AG09309 (cell line): Measurements from ENCODE around the gene STK33.

ENCODE experiments used
- DNase-seq: peaks from one replicate; pipeline ENCODE4 v3.0.0-alpha.2; 2010; ENCODE audit warnings: low read depth
- H3K4me3 ChIP-seq: 2 replicates; pipeline ENCODE4 v1.5.1; 2011; ENCODE audit warnings: mild to moderate bottlenecking, low read depth, low read length, moderate library complexity; ENCODE audit not compliant: control insufficient read depth
- TF ChIP-seq, protein P1 (sequence below): IDR thresholded peaks from 2 replicates; pipeline ENCODE4 v1.5.1; 2011; ENCODE audit warnings: mild to moderate bottlenecking, low read depth, low read length, inconsistent platforms; ENCODE audit not compliant: insufficient read depth, control insufficient read depth; ENCODE audit errors: missing control alignments

The STK33 gene

DNA sequence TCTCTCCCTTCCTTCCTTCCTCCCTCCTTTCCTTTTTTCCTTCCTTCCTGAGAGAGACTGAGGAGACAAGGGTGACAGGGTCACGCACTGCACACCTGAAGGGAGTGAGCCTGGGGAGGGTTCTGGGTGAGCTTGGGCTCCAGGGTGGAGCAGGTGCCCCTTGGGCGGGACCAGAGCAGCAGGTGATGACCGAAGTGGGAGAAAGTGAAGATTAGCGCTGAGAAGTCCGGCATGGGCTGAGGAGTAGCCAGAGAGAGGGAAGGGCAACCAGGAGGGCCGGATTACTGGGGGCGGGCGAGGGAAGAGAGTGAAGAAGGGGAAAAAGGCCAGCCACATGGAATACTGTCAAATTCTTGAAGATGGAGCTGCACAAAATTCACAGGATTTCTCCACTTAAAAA lies 231.1 kb downstream of the STK33 start:
- TF ChIP-seq, protein P1, sequence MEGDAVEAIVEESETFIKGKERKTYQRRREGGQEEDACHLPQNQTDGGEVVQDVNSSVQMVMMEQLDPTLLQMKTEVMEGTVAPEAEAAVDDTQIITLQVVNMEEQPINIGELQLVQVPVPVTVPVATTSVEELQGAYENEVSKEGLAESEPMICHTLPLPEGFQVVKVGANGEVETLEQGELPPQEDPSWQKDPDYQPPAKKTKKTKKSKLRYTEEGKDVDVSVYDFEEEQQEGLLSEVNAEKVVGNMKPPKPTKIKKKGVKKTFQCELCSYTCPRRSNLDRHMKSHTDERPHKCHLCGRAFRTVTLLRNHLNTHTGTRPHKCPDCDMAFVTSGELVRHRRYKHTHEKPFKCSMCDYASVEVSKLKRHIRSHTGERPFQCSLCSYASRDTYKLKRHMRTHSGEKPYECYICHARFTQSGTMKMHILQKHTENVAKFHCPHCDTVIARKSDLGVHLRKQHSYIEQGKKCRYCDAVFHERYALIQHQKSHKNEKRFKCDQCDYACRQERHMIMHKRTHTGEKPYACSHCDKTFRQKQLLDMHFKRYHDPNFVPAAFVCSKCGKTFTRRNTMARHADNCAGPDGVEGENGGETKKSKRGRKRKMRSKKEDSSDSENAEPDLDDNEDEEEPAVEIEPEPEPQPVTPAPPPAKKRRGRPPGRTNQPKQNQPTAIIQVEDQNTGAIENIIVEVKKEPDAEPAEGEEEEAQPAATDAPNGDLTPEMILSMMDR = no peak
- H3K4me3 ChIP-seq = no peak overlapping the region
- no peak for DNase-seq

DNA sequence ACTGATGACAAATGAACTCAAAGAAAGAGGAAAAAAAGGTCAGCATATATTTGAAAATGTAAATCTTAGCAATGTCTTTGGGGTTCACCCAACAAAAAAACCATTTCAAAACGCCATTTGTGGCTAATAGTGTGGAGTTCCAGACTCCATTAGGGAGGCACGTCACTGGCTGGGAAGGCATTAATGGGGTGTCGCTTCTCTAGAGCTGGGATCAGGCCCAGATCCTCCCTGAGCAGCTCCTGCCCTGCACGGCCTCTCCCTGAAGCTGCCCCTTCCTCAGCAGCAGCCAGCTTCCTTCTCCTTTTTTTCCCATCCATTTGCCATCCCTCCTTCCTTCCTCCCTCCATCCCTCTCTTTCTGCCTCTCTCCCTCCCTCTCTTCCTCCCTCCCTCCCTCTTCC lies 231.5 kb downstream of the STK33 start:
- TF ChIP-seq, protein P1 = no peak
- no peak overlapping the region for H3K4me3 ChIP-seq
- no peak for DNase-seq

- TF ChIP-seq, protein P1 = no peak
- H3K4me3 ChIP-seq = no peak overlapping the region
- no peak for DNase-seq
Measured at GRCh38 chr11:8361664-8362210, 232.3 kb downstream of the STK33 start.

- TF ChIP-seq, protein P1 = no peak
- DNase-seq = no peak
- H3K4me3 ChIP-seq = no peak overlapping the region
Measured at GRCh38 chr11:8361206-8361605, 232.8 kb downstream of the STK33 start.

- DNase-seq = no peak
- H3K4me3 ChIP-seq = no peak overlapping the region
- TF ChIP-seq, protein P1 = no peak
Measured at GRCh38 chr11:8360086-8360828, 233.8 kb downstream of the STK33 start.

GRCh38 chr11:8359521-8359920 lies 234.5 kb downstream of the STK33 start:
- no peak for DNase-seq
- TF ChIP-seq, protein P1 = no peak
- H3K4me3 ChIP-seq = no peak overlapping the region
